Activated CD8-positive, alpha-beta T cell treated with anti-CD3 and anti-CD28 coated beads, Interleukin-2, amount 10 ng/mL, durations not matched to agents 7 days and 5 days (primary cell): Measurements from ENCODE around the gene BDP1. TPM values are rescaled to one million over a fixed set of nuclear protein-coding genes. Genes with fewer than 3 reads are reported as not detected.
"Not testable (repeated sequence)": the region's sequence is repeated elsewhere in the genome, so short reads cannot be mapped to it uniquely, and the experiment has no call there.

ENCODE experiments used
- ATAC-seq: fragments of 150-1000 bp; cut with Tn5 transposase; one replicate; pipeline ENCODE4 v1.10.0; 2021; ENCODE audit warnings: moderate library complexity
- CTCF ChIA-PET: fragments of 350-600 bp; sonication (Branson Sonifier 250); formaldehyde crosslinking; loops from one replicate; lab custom pipeline; 2021; ENCODE audit warnings: antibody characterized with exemption; lab: Charles Lee
- POLR2A ChIA-PET: fragments of 350-600 bp; sonication (Branson Sonifier 250); formaldehyde crosslinking; loops from one replicate; lab custom pipeline; 2021; ENCODE audit warnings: antibody characterized with exemption; lab: Charles Lee
- DNase-seq: peaks from one replicate; pipeline ENCODE4 v3.0.0-alpha.2; 2020
- H3K27ac Mint-ChIP-seq: one replicate; pipeline ENCODE4 v1.8.0; 2021; ENCODE audit warnings: mild to moderate bottlenecking, mixed read lengths
- H3K27me3 Mint-ChIP-seq: one replicate; pipeline ENCODE4 v1.8.0; 2021; ENCODE audit warnings: low read depth, mixed read lengths
- H3K36me3 Mint-ChIP-seq: one replicate; pipeline ENCODE4 v1.8.0; 2021; ENCODE audit warnings: low read depth, mixed read lengths
- H3K4me1 Mint-ChIP-seq: one replicate; pipeline ENCODE4 v1.8.0; 2021; ENCODE audit warnings: low read depth, mixed read lengths
- H3K4me3 Mint-ChIP-seq: one replicate; pipeline ENCODE4 v1.8.0; 2021; ENCODE audit warnings: mild to moderate bottlenecking, mixed read lengths
- H3K9me3 Mint-ChIP-seq: one replicate; pipeline ENCODE4 v1.8.0; 2022; ENCODE audit warnings: mixed read lengths; ENCODE audit not compliant: insufficient read depth
- total RNA-seq, 2 experiments: library from RNA; stranded (reverse); gene quantifications; one replicate each; pipeline ENCODE4 v1.2.3, GENCODE V29; 2021

Gene BDP1
- total RNA-seq, 2 experiments from 2014 or later: 36.6 to 36.8 TPM

DNA sequence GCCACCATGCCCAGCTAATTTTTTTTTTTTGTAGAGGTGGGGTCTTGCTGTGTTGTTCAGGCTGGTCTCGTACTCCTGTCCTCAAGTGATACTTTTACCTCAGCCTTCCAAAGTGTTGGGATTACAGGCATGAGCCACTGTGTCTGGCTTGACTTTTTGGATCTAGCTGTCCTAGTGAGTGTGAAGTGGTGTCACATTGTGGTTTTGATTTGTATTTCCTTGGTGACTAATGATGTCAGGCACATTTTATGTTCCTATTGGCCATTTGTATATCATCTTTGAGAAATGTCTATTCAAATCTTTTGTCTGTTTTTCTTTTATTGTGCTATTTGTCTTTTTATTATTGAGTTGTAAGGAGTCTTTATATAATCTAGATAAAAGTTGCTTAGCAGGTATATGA, 78.2 kb downstream of the BDP1 start:
- CTCF ChIA-PET: interaction anchor here (1.1 kb wide), 1 partner anchor 68 kb away, joined by 5 read pairs; no protein-coding TSS in a partner anchor
- Mint-ChIP-seq H3K4me3 (no peak overlapping the region), H3K27me3 (no peaks in the 10 kb centered on the region), H3K27ac (peak overlapping the region; percentile 48), H3K36me3 (peaks cover 48% of the 10 kb centered on the region), H3K4me1 (peaks cover 10% of the 10 kb centered on the region), H3K9me3 (no peaks in the 10 kb centered on the region)
- DNase-seq (no peak), ATAC-seq (peak; percentile 64)
- POLR2A ChIA-PET: interaction anchor here (1.8 kb wide), 1 partner anchor 54 kb away, joined by 7 read pairs; the partner anchor contains the start of gene MCCC2

DNA sequence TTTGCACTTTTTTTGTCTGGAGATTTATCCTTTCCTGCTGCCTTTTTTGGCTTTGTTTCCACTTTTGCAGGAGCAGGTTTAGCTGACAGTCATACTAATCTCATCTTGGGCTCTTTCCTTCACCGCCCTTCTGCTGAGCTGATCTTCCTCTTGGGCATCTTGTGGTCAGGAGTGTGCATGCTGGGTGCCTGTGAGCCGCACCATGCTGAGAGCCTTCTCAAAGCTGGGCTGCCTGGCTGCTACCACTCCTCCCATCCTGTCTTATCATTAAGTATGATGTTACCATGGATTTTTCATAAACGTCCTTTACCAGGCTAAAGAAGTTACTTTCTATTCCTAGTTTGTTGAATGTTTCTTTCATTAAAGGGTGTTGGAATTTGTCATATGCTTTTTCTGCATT, 82.2 kb downstream of the BDP1 start:
- ATAC-seq: no peak
- no peak for DNase-seq
- H3K4me1 Mint-ChIP-seq: peaks cover 10% of the 10 kb centered on the region
- no peaks in the 10 kb centered on the region for H3K9me3 Mint-ChIP-seq
- no peak overlapping the region for H3K27ac Mint-ChIP-seq
- H3K36me3 Mint-ChIP-seq: peaks cover 61% of the 10 kb centered on the region
- CTCF ChIA-PET: no interaction called here
- POLR2A ChIA-PET: no interaction called here
- no peak overlapping the region for H3K4me3 Mint-ChIP-seq
- no peaks in the 10 kb centered on the region for H3K27me3 Mint-ChIP-seq

DNA sequence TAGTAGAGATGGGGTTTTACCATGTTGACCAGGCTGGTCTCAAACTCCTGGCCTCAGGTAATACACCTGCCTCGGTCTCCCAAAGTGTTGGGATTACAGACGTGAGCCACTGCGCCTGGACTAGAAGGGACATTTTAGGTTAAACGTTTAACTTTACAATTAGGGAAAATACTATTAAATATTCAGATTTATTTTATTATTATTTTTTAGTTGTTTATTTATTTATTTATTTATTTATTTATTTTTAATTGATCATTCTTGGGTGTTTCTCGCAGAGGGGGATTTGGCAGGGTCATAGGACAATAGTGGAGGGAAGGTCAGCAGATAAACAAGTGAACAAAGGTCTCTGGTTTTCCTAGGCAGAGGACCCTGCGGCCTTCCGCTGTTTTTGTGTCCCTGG, 95.4 kb downstream of the BDP1 start:
- H3K4me1 Mint-ChIP-seq, H3K9me3 Mint-ChIP-seq, H3K27ac Mint-ChIP-seq, ATAC-seq, POLR2A ChIA-PET, DNase-seq, H3K27me3 Mint-ChIP-seq, H3K4me3 Mint-ChIP-seq: not testable (repeated sequence)
- CTCF ChIA-PET: interaction anchor here (0.6 kb wide), 1 partner anchor 43 kb away, joined by 3 read pairs; no protein-coding TSS in a partner anchor
- peaks cover 63% of the 10 kb centered on the region for H3K36me3 Mint-ChIP-seq

DNA sequence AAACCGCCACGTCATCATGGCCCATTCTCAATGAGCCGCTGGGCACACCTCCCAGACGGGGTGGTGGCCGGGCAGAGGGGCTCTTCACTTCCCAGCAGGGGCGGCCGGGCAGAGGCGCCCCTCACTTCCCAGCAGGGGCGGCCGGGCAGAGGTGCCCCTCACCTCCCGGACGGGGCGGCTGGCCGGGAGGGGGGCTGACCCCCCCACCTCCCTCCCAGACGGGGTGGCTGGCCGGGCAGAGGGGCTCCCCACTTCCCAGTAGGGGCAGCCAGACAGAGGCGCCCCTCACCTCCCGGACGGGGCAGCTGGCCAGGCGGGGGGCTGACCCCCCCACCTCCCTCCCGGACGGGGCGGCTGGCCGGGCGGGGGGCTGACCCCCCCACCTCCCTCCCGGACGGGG, 96.1 kb downstream of the BDP1 start:
- POLR2A ChIA-PET: not testable (repeated sequence)
- H3K36me3 Mint-ChIP-seq: peaks cover 61% of the 10 kb centered on the region

DNA sequence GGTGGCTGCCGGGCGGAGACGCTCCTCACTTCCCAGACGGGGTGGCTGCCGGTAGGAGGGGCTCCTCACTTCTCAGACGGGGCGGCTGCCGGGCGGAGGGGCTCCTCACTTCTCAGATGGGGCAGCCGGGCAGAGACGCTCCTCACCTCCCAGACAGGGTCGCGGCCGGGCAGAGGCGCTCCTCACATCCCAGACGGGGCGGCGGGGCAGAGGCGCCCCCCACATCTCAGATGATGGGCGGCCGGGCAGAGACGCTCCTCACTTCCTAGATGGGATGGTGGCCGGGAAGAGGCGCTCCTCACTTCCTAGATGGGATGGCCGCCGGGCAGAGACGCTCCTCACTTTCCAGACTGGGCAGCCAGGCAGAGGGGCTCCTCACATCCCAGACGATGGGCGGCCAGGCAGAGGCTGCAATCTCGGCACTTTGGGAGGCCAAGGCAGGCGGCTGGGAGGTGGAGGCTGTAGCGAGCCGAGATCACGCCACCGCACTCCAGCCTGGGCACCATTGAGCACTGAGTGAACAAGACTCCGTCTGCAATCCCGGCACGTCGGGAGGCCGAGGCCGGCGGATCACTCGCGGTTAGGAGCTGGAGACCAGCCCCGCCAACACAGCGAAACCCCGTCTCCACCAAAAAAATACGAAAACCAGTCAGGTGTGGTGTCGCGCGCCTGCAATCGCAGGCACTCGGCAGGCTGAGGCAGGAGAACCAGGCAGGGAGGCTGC, 96.7 kb downstream of the BDP1 start:
- H3K27me3 Mint-ChIP-seq, H3K27ac Mint-ChIP-seq, CTCF ChIA-PET, POLR2A ChIA-PET, ATAC-seq, H3K4me1 Mint-ChIP-seq, H3K4me3 Mint-ChIP-seq, H3K9me3 Mint-ChIP-seq, DNase-seq: not testable (repeated sequence)
- peaks cover 57% of the 10 kb centered on the region for H3K36me3 Mint-ChIP-seq

More for the DNA sequence above, 96.1 kb downstream of the BDP1 start:
- H3K9me3 Mint-ChIP-seq, ATAC-seq, H3K4me3 Mint-ChIP-seq, CTCF ChIA-PET, DNase-seq, H3K27ac Mint-ChIP-seq, H3K27me3 Mint-ChIP-seq, H3K4me1 Mint-ChIP-seq: not testable (repeated sequence)

DNA sequence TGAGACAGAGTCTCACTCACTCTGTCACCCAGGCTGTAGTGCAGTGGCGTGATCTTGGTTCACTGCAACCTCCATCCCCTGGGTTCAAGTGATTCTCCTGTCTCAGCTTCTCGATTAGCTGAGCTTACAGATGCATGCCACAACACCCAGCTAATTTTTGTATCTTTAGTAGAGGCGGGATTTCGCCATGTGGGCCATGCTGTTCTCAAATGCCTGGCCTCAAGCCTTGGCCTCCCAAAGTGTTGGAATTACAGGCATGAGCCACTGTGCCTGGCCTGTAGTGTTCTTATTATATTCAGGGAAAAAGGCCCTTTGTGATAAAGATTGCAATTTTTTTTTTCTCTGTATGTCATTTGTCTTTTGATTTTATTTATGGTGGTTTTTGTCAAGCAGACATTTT, 107.7 kb downstream of the BDP1 start:
- CTCF ChIA-PET: interaction anchor here (1.7 kb wide), 1 partner anchor 38 kb away, joined by 5 read pairs; no protein-coding TSS in a partner anchor

DNA sequence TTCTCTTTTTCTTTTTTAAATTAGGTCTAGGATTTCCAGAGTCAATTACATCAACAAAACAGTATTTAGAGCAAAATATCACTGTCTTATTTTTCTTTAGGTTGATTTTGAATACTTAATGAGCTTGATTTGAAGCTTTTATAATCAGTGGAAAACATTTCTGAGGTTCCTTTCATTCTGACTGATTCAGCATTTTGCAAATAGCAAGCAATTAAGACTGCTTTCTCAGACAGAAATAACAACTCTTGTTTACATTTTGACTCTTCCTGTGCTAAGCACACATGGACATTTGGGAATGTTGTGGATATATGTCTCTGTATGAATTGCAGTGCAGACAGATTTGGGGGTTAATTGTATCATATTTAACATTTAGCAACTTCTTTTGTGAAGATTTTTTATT, 109.4 kb downstream of the BDP1 start:
- Mint-ChIP-seq H3K4me3 (no peak overlapping the region), H3K27me3 (no peaks in the 10 kb centered on the region), H3K27ac (no peak overlapping the region), H3K9me3 (no peaks in the 10 kb centered on the region), H3K36me3 (peaks cover 26% of the 10 kb centered on the region), H3K4me1 (no peaks in the 10 kb centered on the region)
- DNase-seq (no peak), ATAC-seq (no peak)
- ChIA-PET CTCF (no interaction called here), POLR2A (no interaction called here)

More for the DNA sequence above, 107.7 kb downstream of the BDP1 start:
- Mint-ChIP-seq H3K4me3 (no peak overlapping the region), H3K36me3 (peaks cover 24% of the 10 kb centered on the region), H3K4me1 (no peaks in the 10 kb centered on the region), H3K27me3 (no peaks in the 10 kb centered on the region), H3K27ac (no peak overlapping the region), H3K9me3 (no peaks in the 10 kb centered on the region)
- POLR2A ChIA-PET: no interaction called here
- ATAC-seq (no peak), DNase-seq (no peak)

DNA sequence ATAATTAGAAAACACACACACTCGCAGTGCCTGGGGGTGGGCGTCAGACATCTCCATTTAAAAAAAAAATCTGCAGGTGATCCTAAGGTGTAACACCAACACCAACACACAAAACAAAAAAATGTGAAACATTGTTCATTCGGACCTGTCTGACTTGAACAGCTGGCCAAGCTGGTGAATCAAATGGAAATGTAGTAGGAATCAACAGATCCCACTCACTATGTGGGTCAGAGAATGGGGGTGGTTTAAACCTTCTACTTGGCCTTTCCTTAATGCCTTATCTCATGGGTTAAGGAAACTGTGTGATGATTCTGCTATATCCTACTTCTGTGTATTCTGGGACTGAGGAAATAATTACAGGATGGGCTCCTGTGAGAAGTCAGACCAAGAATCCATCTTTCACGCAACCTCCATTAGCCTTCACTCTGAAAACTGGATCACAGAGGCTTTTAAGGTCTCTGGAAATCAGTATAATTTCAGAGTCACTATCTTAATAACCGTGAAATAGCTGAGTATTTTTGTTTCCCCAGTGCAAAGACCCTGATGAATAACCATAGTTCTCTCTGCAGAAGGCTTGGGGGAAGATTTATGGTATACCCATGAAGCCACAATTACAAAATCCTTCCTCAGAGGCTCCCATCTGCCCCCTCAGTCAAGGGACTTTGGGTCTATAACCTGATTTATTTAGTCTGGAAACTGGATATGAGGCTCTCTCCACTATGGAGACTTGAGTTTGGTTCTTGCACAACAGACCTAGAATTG, 114.5 kb downstream of the BDP1 start:
- CTCF ChIA-PET: interaction anchor here (1.0 kb wide), 1 partner anchor 31 kb away, joined by 3 read pairs; no protein-coding TSS in a partner anchor
- H3K9me3 Mint-ChIP-seq: no peaks in the 10 kb centered on the region
- H3K36me3 Mint-ChIP-seq: peaks cover 12% of the 10 kb centered on the region
- ATAC-seq: no peak
- no peak overlapping the region for H3K4me3 Mint-ChIP-seq
- POLR2A ChIA-PET: interaction anchor here (0.6 kb wide), 1 partner anchor 18 kb away, joined by 4 read pairs; no protein-coding TSS in a partner anchor
- H3K27ac Mint-ChIP-seq: no peak overlapping the region
- DNase-seq: no peak
- no peaks in the 10 kb centered on the region for H3K4me1 Mint-ChIP-seq
- no peaks in the 10 kb centered on the region for H3K27me3 Mint-ChIP-seq

DNA sequence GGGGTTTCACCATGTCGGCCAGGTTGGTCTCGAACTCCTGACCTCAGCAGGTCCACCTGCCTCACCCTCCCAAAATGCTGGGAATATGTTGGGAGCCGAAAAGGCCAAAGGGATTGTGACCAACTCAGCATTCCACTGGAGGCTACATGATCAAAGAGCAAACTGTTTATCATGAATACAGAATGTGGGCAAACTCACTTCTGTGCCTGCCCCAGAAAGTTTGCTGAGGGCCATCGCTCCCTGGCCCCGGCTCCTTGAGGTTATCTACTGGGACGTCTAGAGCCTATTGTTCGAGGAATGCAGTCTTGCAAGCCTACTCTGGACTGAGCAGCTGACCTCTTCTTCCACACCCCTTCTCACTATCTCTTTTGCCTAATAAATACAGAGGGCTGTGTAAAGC, 116.4 kb downstream of the BDP1 start:
- DNase-seq, H3K4me1 Mint-ChIP-seq, ATAC-seq, H3K36me3 Mint-ChIP-seq, H3K27me3 Mint-ChIP-seq, POLR2A ChIA-PET, H3K9me3 Mint-ChIP-seq, CTCF ChIA-PET, H3K27ac Mint-ChIP-seq, H3K4me3 Mint-ChIP-seq: not testable (repeated sequence)

DNA sequence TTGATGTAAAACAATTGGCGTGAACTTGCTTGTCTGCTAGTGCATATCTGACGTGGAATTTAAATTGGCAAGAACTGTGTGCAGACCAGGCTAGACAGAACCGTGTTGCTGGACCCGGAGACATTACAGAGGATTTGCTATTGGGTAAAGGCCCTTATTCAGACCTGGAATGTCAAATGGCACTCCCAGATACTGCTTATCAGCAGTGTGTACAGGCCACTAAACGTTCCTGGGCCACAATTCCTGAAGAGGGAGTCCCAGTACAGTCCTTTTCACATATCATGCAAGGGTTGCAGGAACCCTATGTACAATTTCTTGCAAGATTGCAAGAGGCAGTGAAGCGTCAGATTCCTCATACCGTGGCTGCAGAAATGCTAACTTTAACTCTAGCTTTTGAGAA, 118.1 kb downstream of the BDP1 start:
- ChIA-PET POLR2A (no interaction called here), CTCF (no interaction called here)
- no peaks in the 10 kb centered on the region for H3K9me3 Mint-ChIP-seq
- DNase-seq (no peak), ATAC-seq (no peak)
- H3K27me3 Mint-ChIP-seq: no peaks in the 10 kb centered on the region
- H3K4me3 Mint-ChIP-seq: no peak overlapping the region
- H3K27ac Mint-ChIP-seq: no peak overlapping the region
- H3K4me1 Mint-ChIP-seq: no peaks in the 10 kb centered on the region
- H3K36me3 Mint-ChIP-seq: peaks cover 7% of the 10 kb centered on the region

DNA sequence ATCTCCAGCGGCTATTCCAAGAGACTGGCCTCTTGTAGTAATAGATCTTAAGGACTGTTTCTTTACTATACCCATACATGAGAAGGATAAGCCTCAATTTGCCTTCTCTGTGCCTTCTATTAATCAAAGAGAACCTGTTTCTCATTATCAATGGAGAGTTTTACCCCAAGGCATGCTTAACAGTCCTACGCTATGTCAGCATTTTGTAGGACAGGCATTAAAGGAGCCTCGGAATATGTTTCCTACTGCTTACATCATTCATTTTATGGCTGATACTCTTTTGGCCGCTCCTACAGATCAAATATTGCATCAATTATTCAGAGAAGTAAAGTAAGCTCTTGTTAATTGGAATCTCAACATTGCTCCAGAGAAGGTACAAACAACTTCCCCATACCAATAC, 120.1 kb downstream of the BDP1 start:
- H3K4me1 Mint-ChIP-seq, H3K4me3 Mint-ChIP-seq, DNase-seq, H3K27ac Mint-ChIP-seq, H3K36me3 Mint-ChIP-seq, ATAC-seq, H3K27me3 Mint-ChIP-seq, H3K9me3 Mint-ChIP-seq, CTCF ChIA-PET: not testable (repeated sequence)
- POLR2A ChIA-PET: interaction anchor here (0.7 kb wide), 1 partner anchor 12 kb away, joined by 3 read pairs; no protein-coding TSS in a partner anchor

DNA sequence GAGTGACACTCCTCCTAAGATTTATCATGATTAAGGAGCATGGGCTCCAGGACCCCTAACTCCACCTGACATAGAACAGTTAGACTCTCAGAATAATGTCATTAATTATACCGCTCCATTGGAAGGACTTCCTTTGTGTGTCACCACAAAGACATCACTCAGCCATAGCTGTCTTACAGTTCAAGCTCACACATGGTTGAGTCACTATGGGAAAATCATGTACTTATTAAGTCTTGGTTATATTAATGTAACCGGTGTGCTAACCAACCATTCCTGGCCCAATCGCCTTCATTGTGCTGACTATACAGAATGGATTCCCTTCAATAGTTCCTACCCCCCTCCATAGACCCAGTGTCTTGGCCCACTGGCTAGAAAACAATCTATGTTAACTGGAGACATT, 120.8 kb downstream of the BDP1 start:
- no peak for DNase-seq
- Mint-ChIP-seq H3K9me3 (no peaks in the 10 kb centered on the region), H3K36me3 (peaks cover 4% of the 10 kb centered on the region), H3K27me3 (no peaks in the 10 kb centered on the region), H3K4me1 (no peaks in the 10 kb centered on the region), H3K27ac (no peak overlapping the region), H3K4me3 (no peak overlapping the region)
- ChIA-PET CTCF (no interaction called here), POLR2A (no interaction called here)
- no peak for ATAC-seq
